DOHH2 (cell line): ENCODE data around the gene CFAP69.

Source experiments
- H3F3A ChIP-seq: fragments of 200-600 bp; sonication (generic), shearing (Covaris generic); 2 replicates; pipeline ENCODE4 v1.6.0; 2016; ENCODE audit warnings: antibody characterized with exemption, mild to moderate bottlenecking; ENCODE audit not compliant: control insufficient read depth, insufficient read depth
- H3K27ac ChIP-seq: fragments of 200-600 bp; sonication (generic); 2 replicates; pipeline ENCODE4 v1.5.1; 2014; ENCODE audit warnings: low read depth, mild to moderate bottlenecking, low read length, moderate library complexity
- H3K27me3 ChIP-seq: fragments of 200-600 bp; sonication (generic); 2 replicates; pipeline ENCODE4 v1.6.1; 2014; ENCODE audit warnings: mild to moderate bottlenecking, low read length, mixed read lengths; ENCODE audit not compliant: control insufficient read depth
- H3K36me3 ChIP-seq: fragments of 200-600 bp; sonication (generic); 2 replicates; pipeline ENCODE4 v1.6.1; 2014; ENCODE audit warnings: mild to moderate bottlenecking, low read length, moderate library complexity, mixed read lengths; ENCODE audit not compliant: control insufficient read depth
- H3K4me1 ChIP-seq: fragments of 200-600 bp; sonication (generic); 2 replicates; pipeline ENCODE4 v1.6.1; 2014; ENCODE audit warnings: mild to moderate bottlenecking, low read length, mixed read lengths; ENCODE audit not compliant: control insufficient read depth
- H3K4me2 ChIP-seq: fragments of 200-600 bp; sonication (generic); 2 replicates; pipeline ENCODE4 v1.6.0; 2014; ENCODE audit warnings: mild to moderate bottlenecking, low read length, moderate library complexity
- H3K4me3 ChIP-seq: fragments of 200-600 bp; sonication (generic); 2 replicates; pipeline ENCODE4 v1.5.1; 2014; ENCODE audit warnings: mild to moderate bottlenecking, low read length, mixed read lengths
- H3K79me2 ChIP-seq: fragments of 200-600 bp; sonication (generic); 2 replicates; pipeline ENCODE4 v1.6.1; 2014; ENCODE audit warnings: mild to moderate bottlenecking, low read length, mixed read lengths; ENCODE audit not compliant: control insufficient read depth
- H3K9me2 ChIP-seq: fragments of 200-600 bp; sonication (generic); replicated peaks from 2 replicates; pipeline ENCODE4 v1.6.1; 2014; ENCODE audit warnings: mild to moderate bottlenecking, low read length, mixed read lengths; ENCODE audit not compliant: control insufficient read depth
- H3K9me3 ChIP-seq: fragments of 200-600 bp; sonication (generic); 2 replicates; pipeline ENCODE4 v1.6.1; 2014; ENCODE audit warnings: antibody characterized with exemption, low read length, mixed read lengths; ENCODE audit not compliant: control insufficient read depth, insufficient read depth
- H4K20me1 ChIP-seq: fragments of 200-600 bp; sonication (generic); 2 replicates; pipeline ENCODE4 v1.6.0; 2014; ENCODE audit warnings: low read depth, mild to moderate bottlenecking, antibody characterized with exemption, low read length, moderate library complexity; ENCODE audit not compliant: control insufficient read depth, insufficient read depth
- EZH2phosphoT487 ChIP-seq: fragments of 200-600 bp; sonication (generic); IDR thresholded peaks from 2 replicates; pipeline ENCODE4 v1.6.1; 2017; ENCODE audit warnings: borderline replicate concordance, mild to moderate bottlenecking, antibody characterized with exemption, low read length, moderate library complexity, mixed read lengths
- TF ChIP-seq, protein P1 (sequence below): fragments of 200-600 bp; sonication (generic); IDR thresholded peaks from one replicate; pipeline ENCODE4 v1.5.1; 2014; ENCODE audit warnings: antibody characterized with exemption, mild to moderate bottlenecking, low read depth, low read length; ENCODE audit not compliant: poor library complexity, severe bottlenecking

CFAP69 gene

GRCh38 chr7:90224195-90224594, 20.8 kb upstream of the CFAP69 start:
- no peak overlapping the region for H3K27ac ChIP-seq
- no peak for TF ChIP-seq EZH2phosphoT487
- TF ChIP-seq, protein P1, sequence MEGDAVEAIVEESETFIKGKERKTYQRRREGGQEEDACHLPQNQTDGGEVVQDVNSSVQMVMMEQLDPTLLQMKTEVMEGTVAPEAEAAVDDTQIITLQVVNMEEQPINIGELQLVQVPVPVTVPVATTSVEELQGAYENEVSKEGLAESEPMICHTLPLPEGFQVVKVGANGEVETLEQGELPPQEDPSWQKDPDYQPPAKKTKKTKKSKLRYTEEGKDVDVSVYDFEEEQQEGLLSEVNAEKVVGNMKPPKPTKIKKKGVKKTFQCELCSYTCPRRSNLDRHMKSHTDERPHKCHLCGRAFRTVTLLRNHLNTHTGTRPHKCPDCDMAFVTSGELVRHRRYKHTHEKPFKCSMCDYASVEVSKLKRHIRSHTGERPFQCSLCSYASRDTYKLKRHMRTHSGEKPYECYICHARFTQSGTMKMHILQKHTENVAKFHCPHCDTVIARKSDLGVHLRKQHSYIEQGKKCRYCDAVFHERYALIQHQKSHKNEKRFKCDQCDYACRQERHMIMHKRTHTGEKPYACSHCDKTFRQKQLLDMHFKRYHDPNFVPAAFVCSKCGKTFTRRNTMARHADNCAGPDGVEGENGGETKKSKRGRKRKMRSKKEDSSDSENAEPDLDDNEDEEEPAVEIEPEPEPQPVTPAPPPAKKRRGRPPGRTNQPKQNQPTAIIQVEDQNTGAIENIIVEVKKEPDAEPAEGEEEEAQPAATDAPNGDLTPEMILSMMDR, result no peak
- H3K79me2 ChIP-seq, result no peaks in the 10 kb centered on the region
- no peaks in the 10 kb centered on the region for H3K36me3 ChIP-seq
- no peaks in the 10 kb centered on the region; the same call in 1 of the 2 replicates for H3K9me2 ChIP-seq
- no peaks in the 10 kb centered on the region for H3K9me3 ChIP-seq
- H3K27me3 ChIP-seq, result 0 out of 2 replicates have a peak, but pooled peaks cover under 1% of the 10 kb centered on the region
- H3K4me1 ChIP-seq, result no peaks in the 10 kb centered on the region
- no peaks in the 10 kb centered on the region for H4K20me1 ChIP-seq
- no peaks in the 10 kb centered on the region for H3F3A ChIP-seq
- H3K4me2 ChIP-seq, result no peak overlapping the region
- no peak overlapping the region for H3K4me3 ChIP-seq

- Histone ChIP-seq H3K36me3 (no peaks in the 10 kb centered on the region), H3K27me3 (0 out of 2 replicates have a peak, but pooled peaks cover 4% of the 10 kb centered on the region), H3K4me1 (no peaks in the 10 kb centered on the region), H3K9me3 (no peaks in the 10 kb centered on the region), H3F3A (no peaks in the 10 kb centered on the region), H4K20me1 (no peaks in the 10 kb centered on the region), H3K79me2 (no peaks in the 10 kb centered on the region), H3K9me2 (no peaks in the 10 kb centered on the region; the same call in 1 of the 2 replicates), H3K4me2 (no peak overlapping the region), H3K4me3 (no peak overlapping the region), H3K27ac (no peak overlapping the region)
- TF ChIP-seq EZH2phosphoT487, result no peak
- TF ChIP-seq, protein P1, result no peak
Measured at GRCh38 chr7:90225181-90225580, 19.8 kb upstream of the CFAP69 start.

DNA sequence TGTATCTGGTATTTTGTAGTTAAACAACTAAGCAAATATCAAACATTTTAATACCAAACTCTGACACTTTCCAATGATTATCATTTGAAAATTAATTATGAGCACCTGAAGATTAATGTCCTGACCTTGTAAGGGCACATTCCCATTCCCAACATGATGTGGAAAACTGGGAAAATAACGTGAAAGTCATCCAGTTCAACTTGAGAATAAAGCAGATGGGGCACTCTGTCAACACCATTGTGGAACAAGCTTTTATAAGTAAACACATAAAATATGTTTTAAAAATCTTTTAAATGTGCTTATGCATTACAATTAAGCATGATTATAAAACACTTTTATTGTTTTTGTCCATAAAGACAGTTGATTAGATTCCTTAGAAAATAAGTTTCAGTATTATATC, 19.4 kb upstream of the CFAP69 start:
- Histone ChIP-seq H4K20me1 (no peaks in the 10 kb centered on the region), H3K4me3 (no peak overlapping the region), H3K9me3 (no peaks in the 10 kb centered on the region), H3F3A (no peaks in the 10 kb centered on the region), H3K27ac (no peak overlapping the region), H3K79me2 (no peaks in the 10 kb centered on the region), H3K27me3 (0 out of 2 replicates have a peak, but pooled peaks cover 4% of the 10 kb centered on the region), H3K9me2 (no peaks in the 10 kb centered on the region; the same call in 1 of the 2 replicates), H3K4me2 (no peak overlapping the region), H3K36me3 (no peaks in the 10 kb centered on the region), H3K4me1 (no peaks in the 10 kb centered on the region)
- TF ChIP-seq, protein P1, result no peak
- no peak for TF ChIP-seq EZH2phosphoT487
